Measurements from ENCODE around the gene SMIM31.
A peak's percentile ranks its signal among the peaks of the same experiment; 100 is the strongest.

Gene SMIM31

DNA sequence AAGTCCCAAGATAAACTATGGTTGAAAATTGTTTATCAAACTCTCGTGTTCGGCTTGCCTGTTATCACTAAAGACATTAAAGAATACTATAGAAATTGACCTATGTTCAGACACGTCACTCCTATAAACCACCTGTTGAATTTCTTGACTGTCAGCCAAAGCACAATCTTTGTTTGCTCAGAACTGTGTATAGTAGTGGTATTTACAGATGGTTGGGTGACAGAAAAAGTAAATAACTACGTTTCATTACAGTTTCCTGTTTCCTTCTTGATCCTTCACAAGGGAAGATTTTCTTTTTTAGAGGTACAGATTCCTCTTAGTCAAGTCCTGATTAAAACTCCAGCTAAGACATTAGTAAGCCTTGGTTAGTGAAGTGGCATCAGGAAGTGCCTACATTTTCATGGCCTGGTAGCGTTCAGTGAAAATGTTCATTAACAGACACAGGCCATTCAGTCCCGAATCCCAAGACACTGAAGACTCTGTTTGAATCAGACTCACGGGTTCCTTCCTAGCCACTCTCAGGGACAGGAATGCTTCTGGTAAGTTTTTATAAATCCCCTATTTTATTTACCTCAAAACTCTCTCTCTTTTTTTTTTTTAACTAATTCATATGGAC is at the start of gene SMIM31:
Gene SMIM31, plus strand, starts transcription at position 259 of the 616 bp plus-strand sequence. CDS start 16,313 bp downstream, outside the sequence.
- no peak for DNase-seq

DNA sequence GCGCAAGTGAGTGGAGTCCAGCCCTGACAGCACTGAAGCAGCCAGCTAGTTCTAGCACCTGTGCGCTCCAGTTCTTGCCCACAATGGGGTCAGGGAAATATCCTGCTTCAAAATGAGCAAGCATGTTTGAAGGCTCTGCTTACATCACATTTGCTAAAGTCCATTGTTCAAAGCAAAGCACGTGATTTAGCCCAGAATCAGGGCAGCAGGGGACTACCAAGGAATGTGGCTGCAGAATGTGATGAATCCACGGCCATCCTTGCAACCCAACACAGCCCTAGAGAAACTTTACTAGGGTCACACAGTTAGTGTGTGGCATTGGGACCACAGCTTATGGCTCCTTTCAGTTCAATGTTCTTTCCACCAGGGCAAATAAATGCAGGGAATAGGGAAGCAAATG is 47.3 kb upstream of the SMIM31 start:
- no peak for DNase-seq

GRCh38 chr4:164716901-164717300 is 37.0 kb upstream of the SMIM31 start:
- no peak for DNase-seq

DNA sequence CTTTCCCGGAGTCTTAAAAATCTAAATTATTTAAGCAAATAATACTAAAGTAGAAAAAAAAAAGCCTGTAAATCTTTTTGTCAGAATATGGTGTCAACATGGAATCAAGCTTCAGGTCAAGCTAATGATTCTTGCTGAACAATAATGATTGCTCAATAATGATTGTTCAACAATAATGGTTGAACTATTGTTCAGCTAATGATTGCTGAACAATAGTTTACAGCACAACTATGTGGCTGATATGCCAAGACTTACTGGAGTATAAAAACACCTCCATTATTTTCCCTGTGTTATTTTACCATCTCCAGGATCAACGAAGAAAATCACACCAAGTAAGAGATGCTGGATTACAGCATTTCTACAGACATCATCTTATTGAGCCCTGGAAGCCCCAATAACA is 35.1 kb upstream of the SMIM31 start:
- no peak for DNase-seq

DNA sequence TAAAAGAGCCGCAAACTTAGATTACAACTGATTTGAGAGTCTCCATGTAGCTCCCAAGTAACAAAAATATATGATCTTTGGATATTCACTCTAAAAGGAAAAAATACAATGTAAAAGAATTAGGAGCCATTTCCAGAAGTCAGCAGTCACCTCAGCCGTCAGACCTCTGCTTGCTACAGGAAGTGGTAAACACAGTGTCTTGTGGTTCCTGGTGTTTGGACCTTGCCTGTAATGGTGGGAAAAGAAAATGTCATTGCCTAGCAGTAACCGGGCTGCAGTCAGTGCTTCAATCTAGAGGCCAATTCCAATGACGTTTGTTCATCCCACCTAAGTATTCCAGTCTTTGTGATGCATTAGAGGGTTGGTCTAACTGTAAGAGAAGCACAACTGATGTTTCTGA is 28.9 kb upstream of the SMIM31 start:
- no peak for DNase-seq

GRCh38 chr4:164730705-164731393 is 23.1 kb upstream of the SMIM31 start:
- DNase-seq: no peak

GRCh38 chr4:164731827-164732474 is 22.0 kb upstream of the SMIM31 start:
- peak; percentile 57 for DNase-seq

GRCh38 chr4:164734484-164734883 is 19.4 kb upstream of the SMIM31 start:
- DNase-seq: no peak

GRCh38 chr4:164748375-164748774 is 5.6 kb upstream of the SMIM31 start:
- DNase-seq: peak; percentile 36

GRCh38 chr4:164755432-164755831 is 1.5 kb downstream of the SMIM31 start:
- no peak for DNase-seq

- DNase-seq: no peak
Observed at GRCh38 chr4:164756686-164757085, 2.8 kb downstream of the SMIM31 start.

GRCh38 chr4:164761241-164761640 is 7.3 kb downstream of the SMIM31 start:
- no peak for DNase-seq

DNA sequence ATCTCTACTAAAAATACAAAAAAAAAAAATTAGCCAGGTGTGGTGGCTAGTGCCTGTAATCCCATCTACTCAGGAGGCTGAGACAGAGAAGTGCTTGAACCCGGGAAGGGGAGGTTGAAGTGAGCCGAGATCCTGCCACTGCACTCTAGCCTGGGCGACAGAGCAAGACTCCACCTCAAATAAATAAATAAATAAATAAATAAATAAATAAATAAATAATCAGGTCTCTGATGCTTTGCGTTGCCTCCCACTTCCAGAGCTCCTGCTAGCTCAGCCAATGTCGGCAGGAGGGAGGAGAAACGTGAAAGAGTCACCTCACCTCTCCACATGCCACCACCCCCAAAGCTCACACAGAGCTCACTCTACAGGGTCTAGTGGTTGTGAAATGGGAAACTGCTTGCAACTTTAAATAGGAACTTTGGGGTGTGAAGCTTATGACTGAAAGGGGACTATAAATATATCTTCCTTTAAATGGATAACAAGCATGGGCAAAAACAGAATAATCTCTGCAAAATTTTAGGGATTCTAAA is 7.9 kb downstream of the SMIM31 start:
- no peak for DNase-seq

DNA sequence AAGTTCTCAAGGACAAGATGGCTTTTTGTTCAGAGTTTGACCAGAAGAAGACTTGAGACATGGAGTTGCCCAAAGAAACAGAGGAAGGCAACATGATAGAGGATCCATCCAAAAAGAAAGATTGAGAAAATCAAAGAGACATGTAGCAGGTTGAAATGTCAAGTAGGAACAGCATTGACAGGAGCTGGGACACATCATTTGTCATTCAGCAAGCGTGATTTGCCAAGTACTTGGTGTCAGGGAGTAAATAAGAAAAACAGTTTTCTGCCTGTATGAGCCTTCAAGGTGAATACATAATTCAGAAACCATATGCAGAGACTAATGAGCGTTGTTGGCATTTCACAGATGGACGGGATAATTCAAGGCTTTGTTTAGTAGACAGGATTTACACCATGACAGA is 11.2 kb downstream of the SMIM31 start:
- DNase-seq: no peak

GRCh38 chr4:164765833-164766232 is 11.9 kb downstream of the SMIM31 start:
- no peak for DNase-seq

DNA sequence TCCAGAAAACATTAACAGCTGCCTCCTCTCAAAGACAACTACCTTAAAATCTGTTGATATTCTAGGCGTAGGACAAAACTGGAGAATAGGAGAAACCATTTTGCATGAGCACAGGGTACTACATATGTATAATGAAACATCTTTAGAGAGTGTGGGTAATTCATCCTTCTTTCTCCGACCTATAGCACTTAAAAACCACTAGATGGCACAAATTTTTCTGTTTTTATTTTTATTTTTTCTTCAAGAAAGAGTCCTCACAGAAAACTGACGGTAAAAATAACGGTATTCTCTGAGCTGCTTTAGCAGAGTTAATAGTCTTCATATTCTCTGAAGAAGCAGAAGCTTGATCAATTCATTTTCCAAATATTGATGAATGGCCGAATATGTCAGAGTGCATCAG is 14.6 kb downstream of the SMIM31 start:
- DNase-seq: peak; percentile 3

DNA sequence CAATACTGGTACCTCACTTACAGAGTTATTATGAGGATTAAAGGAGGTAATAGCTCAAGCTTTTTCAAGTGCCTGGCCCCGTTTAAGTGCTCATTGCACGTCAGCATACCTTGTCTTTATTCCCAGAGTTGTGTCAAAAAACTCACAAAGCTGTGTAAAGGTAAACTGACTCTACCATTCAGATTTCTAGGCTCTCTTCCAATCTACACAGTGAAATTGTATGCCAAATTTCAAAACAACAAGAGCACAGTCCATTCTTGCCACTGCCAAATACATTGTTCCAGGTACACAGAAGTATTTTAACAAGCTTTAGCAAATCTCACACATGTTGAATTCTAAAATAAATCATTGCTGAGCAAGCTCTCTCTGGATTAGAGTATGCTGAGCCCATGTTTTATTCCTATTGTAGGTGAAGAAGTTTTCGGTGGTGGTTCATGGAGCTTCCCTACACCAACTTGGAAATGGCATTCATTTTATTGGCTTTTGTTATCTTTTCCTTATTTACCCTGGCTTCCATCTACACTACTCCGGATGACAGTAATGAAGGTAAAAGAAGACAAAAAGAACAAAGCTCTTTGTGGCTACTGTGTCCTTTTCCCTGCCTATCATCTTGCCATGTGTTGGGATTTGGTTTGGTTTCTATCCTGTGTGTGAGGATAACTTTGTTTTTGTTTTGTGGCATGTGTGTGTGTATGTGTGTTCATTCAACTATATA is 16.2 kb downstream of the SMIM31 start:
- DNase-seq: no peak

DNA sequence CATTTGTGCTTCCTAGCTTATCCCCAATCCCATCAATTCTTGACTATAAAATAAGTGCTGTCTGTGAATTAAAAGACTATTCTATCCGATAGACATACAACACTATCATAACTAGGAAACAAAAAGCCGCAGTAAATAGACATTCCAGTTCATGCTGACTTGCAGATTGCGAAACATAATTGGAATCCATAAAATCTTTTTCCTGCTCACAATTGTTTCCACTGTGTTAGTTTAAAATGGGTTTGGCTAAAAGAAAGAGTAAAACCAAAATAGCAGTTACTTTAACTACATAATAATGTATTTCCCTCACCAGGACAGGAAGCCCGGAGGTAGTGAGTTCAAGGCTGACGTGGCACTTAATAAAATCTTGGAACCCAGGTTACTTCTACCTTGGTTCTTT is 17.2 kb downstream of the SMIM31 start:
- no peak for DNase-seq

GRCh38 chr4:164772076-164772475 is 18.1 kb downstream of the SMIM31 start:
- no peak for DNase-seq

DNA sequence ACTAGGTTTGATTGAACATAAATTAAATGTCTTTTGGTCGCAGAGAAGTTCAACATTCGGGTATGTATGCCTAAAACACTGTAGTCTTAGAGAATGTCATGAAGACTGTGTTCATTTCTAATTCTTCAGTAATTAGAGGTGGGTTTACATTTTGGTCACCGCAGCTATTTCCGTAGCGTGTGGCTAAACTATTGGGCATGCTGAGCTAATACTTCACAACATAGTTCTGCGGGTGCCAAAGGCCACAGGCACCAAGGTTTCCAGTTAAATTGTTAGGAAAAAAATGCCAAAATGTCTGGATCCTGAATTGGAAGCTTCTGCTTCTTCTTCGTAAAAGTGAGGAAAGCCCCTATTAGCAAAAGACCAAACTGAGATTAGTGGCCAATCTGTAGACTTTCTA is 25.1 kb downstream of the SMIM31 start:
- DNase-seq: no peak

- DNase-seq: peak; percentile 56
Observed at GRCh38 chr4:164779811-164780216, 25.9 kb downstream of the SMIM31 start.

DNA sequence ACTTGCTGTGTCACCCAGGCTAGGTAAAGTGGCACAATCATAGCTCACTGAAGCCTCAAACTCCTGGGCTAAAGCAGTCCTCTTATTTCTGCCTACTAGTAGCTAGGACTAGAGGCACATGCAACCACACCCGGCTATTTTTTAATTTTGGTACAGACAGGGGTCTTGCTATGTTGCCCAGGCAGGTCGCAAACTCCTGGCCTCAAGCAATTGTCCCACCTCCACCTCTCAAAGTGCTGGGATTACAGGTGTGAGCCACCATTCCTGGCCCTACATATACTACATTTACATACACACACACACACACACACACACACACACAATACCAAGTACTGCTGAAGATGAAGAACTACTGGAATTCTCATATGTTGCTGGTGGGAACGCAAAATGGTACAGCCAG is 26.9 kb downstream of the SMIM31 start:
- no peak for DNase-seq

DNA sequence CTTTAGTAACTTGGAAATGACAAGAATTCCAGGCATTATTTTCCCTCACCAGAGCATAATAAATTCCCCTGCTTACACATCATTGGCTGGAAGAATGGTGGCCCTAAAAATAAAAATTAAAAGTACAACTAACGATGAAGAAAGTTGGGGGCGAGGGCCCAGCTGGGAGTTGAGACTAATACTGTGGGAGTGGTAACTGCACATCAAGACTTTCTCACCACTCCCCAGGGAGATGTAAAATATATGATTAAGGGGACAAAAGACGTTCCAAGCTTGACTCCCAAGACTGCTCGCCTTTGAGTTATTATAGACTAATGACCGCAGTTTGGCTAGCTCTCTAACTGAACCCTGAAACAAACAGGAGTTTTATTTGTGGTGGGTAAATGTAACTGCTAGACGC is 30.0 kb downstream of the SMIM31 start:
- no peak for DNase-seq

Data from hematopoietic multipotent progenitor cell treated with erythropoietin and hydrocortisone succinate and interleukin-3 and kit ligand, for 8 days (in vitro differentiated cells).